ENCODE data around the gene CREB1.

Gene CREB1

GRCh38 chr2:207543272-207543671, 13.5 kb downstream of the CREB1 start:
- no peak for DNase-seq (ENCODE audit: low read depth)

- DNase-seq (ENCODE audit: low read depth): no peak
Measured at GRCh38 chr2:207546822-207547221, 17.1 kb downstream of the CREB1 start.

- DNase-seq (ENCODE audit: low read depth): no peak
Measured at GRCh38 chr2:207549145-207549544, 19.4 kb downstream of the CREB1 start.

GRCh38 chr2:207558079-207558491, 28.3 kb downstream of the CREB1 start:
- no peak for DNase-seq (ENCODE audit: low read depth)

GRCh38 chr2:207561386-207562080, 31.8 kb downstream of the CREB1 start:
- DNase-seq (ENCODE audit: low read depth): no peak

- DNase-seq (ENCODE audit: low read depth): no peak
Measured at GRCh38 chr2:207565736-207566500, 36.2 kb downstream of the CREB1 start.

GRCh38 chr2:207567671-207568070, 37.9 kb downstream of the CREB1 start:
- DNase-seq (ENCODE audit: low read depth): no peak

- DNase-seq (ENCODE audit: low read depth): no peak
Measured at GRCh38 chr2:207571370-207571769, 41.6 kb downstream of the CREB1 start.

GRCh38 chr2:207584952-207585351, 55.2 kb downstream of the CREB1 start:
- DNase-seq (ENCODE audit: low read depth): no peak

- no peak for DNase-seq (ENCODE audit: low read depth)
Measured at GRCh38 chr2:207587305-207587704, 57.5 kb downstream of the CREB1 start.

- DNase-seq (ENCODE audit: low read depth): no peak
Measured at GRCh38 chr2:207589143-207589542, 59.4 kb downstream of the CREB1 start.

- DNase-seq (ENCODE audit: low read depth): no peak
Measured at GRCh38 chr2:207593277-207593676, 63.5 kb downstream of the CREB1 start.

GRCh38 chr2:207594264-207594663, 64.5 kb downstream of the CREB1 start:
- DNase-seq (ENCODE audit: low read depth): no peak

- no peak for DNase-seq (ENCODE audit: low read depth)
Measured at GRCh38 chr2:207594731-207595130, 65.0 kb downstream of the CREB1 start.

- no peak for DNase-seq (ENCODE audit: low read depth)
Measured at GRCh38 chr2:207599636-207600035, 69.9 kb downstream of the CREB1 start.

GRCh38 chr2:207600231-207600630, 70.5 kb downstream of the CREB1 start:
- no peak for DNase-seq (ENCODE audit: low read depth)

- DNase-seq (ENCODE audit: low read depth): no peak
Measured at GRCh38 chr2:207601774-207602173, 72.0 kb downstream of the CREB1 start.

- no peak for DNase-seq (ENCODE audit: low read depth)
Measured at GRCh38 chr2:207603486-207603885, 73.7 kb downstream of the CREB1 start.

- DNase-seq (ENCODE audit: low read depth): no peak
Measured at GRCh38 chr2:207606399-207606798, 76.6 kb downstream of the CREB1 start.

- no peak for DNase-seq (ENCODE audit: low read depth)
Measured at GRCh38 chr2:207606829-207607228, 77.1 kb downstream of the CREB1 start.

GRCh38 chr2:207612714-207613113, 83.0 kb downstream of the CREB1 start:
- no peak for DNase-seq (ENCODE audit: low read depth)

- no peak for DNase-seq (ENCODE audit: low read depth)
Measured at GRCh38 chr2:207614824-207615223, 85.1 kb downstream of the CREB1 start.

GRCh38 chr2:207616185-207616584, 86.4 kb downstream of the CREB1 start:
- DNase-seq (ENCODE audit: low read depth): no peak
